Measurements from ENCODE around the gene SHLD3. TPM values are rescaled to one million over a fixed set of nuclear protein-coding genes. Genes with fewer than 3 reads are reported as not detected.

The SHLD3 gene
- total RNA-seq, 1 donor from 2014 or later, result 4.0 TPM

DNA sequence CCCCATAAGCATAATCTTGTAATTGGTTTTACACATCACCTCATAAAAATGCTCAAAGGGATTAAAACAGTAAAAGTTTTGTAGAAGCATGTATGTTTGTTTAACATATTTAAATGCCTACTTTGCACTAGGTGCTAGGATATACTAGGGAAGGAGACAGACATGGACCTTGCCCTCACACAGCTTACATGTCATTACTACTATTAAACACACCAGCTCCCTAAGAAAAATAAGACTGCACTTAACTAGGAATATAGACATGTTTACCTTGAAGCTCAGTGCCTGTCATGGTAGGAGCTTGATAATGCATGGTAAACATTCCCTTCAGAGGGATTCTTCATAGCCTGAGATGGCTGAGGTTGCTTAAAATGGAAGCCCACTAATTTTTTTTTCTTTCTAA lies 6.2 kb downstream of the SHLD3 start:
- Mint-ChIP-seq H3K4me3 (ENCODE audit: low read depth) (no peak overlapping the region), H3K4me1 (ENCODE audit: low read depth) (peaks cover 6% of the 10 kb centered on the region), H3K27me3 (no peaks in the 10 kb centered on the region), H3K36me3 (ENCODE audit: insufficient read depth) (peaks cover 5% of the 10 kb centered on the region), H3K9me3 (ENCODE audit: low read depth) (no peaks in the 10 kb centered on the region), H3K27ac (no peak overlapping the region)
- TF ChIP-seq, protein P1, sequence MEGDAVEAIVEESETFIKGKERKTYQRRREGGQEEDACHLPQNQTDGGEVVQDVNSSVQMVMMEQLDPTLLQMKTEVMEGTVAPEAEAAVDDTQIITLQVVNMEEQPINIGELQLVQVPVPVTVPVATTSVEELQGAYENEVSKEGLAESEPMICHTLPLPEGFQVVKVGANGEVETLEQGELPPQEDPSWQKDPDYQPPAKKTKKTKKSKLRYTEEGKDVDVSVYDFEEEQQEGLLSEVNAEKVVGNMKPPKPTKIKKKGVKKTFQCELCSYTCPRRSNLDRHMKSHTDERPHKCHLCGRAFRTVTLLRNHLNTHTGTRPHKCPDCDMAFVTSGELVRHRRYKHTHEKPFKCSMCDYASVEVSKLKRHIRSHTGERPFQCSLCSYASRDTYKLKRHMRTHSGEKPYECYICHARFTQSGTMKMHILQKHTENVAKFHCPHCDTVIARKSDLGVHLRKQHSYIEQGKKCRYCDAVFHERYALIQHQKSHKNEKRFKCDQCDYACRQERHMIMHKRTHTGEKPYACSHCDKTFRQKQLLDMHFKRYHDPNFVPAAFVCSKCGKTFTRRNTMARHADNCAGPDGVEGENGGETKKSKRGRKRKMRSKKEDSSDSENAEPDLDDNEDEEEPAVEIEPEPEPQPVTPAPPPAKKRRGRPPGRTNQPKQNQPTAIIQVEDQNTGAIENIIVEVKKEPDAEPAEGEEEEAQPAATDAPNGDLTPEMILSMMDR (IDR thresholded peaks at IDR 0.05; ENCODE audit: unreplicated experiment), result no peak
- no peak for DNase-seq (ENCODE audit: low spot score, unreplicated experiment)

DNA sequence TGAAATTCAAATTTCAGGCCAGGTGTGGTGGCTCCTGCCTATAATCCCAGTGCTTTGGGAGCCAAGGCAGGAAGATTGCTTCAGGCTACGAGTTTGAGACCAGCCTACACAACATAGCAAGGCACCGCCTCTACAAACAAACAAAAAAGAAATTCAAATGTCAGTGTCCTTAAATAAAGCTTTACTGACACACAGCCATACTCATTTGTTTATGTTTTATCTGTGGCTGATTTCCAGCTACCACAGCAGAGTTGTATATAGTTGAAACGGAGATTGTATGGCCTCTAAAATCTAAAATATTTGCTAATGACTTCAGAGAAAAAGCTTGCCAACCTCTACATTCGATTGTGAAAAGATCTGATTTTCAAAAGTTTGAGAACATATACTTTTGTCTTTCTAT lies 15.4 kb downstream of the SHLD3 start:
- peaks cover 10% of the 10 kb centered on the region for H3K36me3 Mint-ChIP-seq (ENCODE audit: insufficient read depth)
- TF ChIP-seq, protein P1 (IDR thresholded peaks at IDR 0.05; ENCODE audit: unreplicated experiment), result no peak
- H3K4me3 Mint-ChIP-seq (ENCODE audit: low read depth), result no peak overlapping the region
- H3K27me3 Mint-ChIP-seq, result no peaks in the 10 kb centered on the region
- no peaks in the 10 kb centered on the region for H3K4me1 Mint-ChIP-seq (ENCODE audit: low read depth)
- no peak overlapping the region for H3K27ac Mint-ChIP-seq
- peaks cover 5% of the 10 kb centered on the region for H3K9me3 Mint-ChIP-seq (ENCODE audit: low read depth)
- DNase-seq (ENCODE audit: low spot score, unreplicated experiment), result no peak

DNA sequence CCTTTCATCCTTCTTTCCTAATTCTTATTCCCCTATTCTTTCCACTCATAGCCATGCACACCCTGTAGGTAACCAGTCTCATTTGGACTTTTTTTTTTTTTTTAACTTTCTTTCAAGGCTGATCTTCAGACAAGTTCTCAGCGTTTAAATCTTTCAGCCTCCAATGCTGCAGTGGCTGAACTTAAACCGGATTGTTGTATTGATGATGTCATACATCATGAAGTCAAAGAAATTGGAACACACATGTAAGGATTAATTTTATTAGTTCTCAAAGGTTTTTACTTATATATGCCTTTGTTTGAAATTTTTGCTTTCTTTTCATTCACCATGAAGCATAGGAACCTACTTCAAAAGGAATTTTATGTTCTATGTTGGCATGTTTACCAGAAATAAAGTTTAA lies 22.1 kb downstream of the SHLD3 start:
- H3K27ac Mint-ChIP-seq, result no peak overlapping the region
- peaks cover 9% of the 10 kb centered on the region for H3K4me1 Mint-ChIP-seq (ENCODE audit: low read depth)
- H3K27me3 Mint-ChIP-seq, result no peaks in the 10 kb centered on the region
- peaks cover 11% of the 10 kb centered on the region for H3K36me3 Mint-ChIP-seq (ENCODE audit: insufficient read depth)
- no peak for DNase-seq (ENCODE audit: low spot score, unreplicated experiment)
- H3K4me3 Mint-ChIP-seq (ENCODE audit: low read depth), result no peak overlapping the region
- TF ChIP-seq, protein P1 (IDR thresholded peaks at IDR 0.05; ENCODE audit: unreplicated experiment), result no peak
- H3K9me3 Mint-ChIP-seq (ENCODE audit: low read depth), result no peaks in the 10 kb centered on the region

DNA sequence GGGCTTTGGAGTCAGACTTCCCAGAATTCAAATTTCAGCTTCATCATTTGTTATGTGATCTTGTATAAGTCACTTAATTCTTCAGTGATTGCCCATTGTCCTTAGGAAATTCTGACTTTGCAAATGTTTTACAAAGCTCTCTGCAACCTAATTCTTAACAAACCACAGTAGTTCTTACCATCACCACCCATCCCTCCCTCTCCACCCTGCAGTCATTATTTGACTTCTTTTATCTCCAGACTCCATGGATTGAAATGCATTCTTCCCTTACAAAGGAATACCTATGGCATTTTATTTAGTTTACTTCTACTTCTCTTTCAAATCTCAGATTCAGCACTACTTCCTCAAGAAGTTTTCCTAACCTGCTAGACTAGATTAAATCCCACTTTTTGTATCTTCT lies 23.1 kb downstream of the SHLD3 start:
- no peak for DNase-seq (ENCODE audit: low spot score, unreplicated experiment)
- peaks cover 9% of the 10 kb centered on the region for H3K4me1 Mint-ChIP-seq (ENCODE audit: low read depth)
- H3K27ac Mint-ChIP-seq, result peak overlapping the region; percentile 42
- H3K36me3 Mint-ChIP-seq (ENCODE audit: insufficient read depth), result peaks cover 14% of the 10 kb centered on the region
- H3K4me3 Mint-ChIP-seq (ENCODE audit: low read depth), result no peak overlapping the region
- no peaks in the 10 kb centered on the region for H3K27me3 Mint-ChIP-seq
- TF ChIP-seq, protein P1 (IDR thresholded peaks at IDR 0.05; ENCODE audit: unreplicated experiment), result no peak
- H3K9me3 Mint-ChIP-seq (ENCODE audit: low read depth), result no peaks in the 10 kb centered on the region

DNA sequence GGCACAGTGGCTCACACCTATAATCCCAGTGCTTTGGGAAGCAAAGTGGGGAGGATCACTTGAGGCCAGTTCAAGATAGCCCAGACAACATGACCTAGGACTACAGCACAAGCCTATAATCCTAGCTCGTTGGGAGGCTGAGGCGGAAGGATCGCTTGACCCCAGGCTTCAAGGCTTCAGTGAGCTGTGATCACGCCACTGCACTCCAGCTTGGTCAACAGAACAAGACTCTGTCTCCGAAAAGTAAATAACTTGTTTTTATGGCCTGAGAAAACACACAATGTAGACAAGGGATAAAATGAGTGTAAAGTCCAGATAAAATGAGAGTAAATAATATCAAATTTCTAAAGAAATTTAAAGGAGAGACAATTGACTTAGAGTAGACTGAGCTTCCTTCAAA lies 26.3 kb downstream of the SHLD3 start:
- H3K9me3 Mint-ChIP-seq (ENCODE audit: low read depth), result no peaks in the 10 kb centered on the region
- H3K36me3 Mint-ChIP-seq (ENCODE audit: insufficient read depth), result peaks cover 11% of the 10 kb centered on the region
- H3K4me3 Mint-ChIP-seq (ENCODE audit: low read depth), result no peak overlapping the region
- H3K4me1 Mint-ChIP-seq (ENCODE audit: low read depth), result peaks cover 9% of the 10 kb centered on the region
- DNase-seq (ENCODE audit: low spot score, unreplicated experiment), result no peak
- no peaks in the 10 kb centered on the region for H3K27me3 Mint-ChIP-seq
- no peak overlapping the region for H3K27ac Mint-ChIP-seq
- TF ChIP-seq, protein P1 (IDR thresholded peaks at IDR 0.05; ENCODE audit: unreplicated experiment), result no peak

All from progenitor cell of endocrine pancreas (in vitro differentiated cells).